GM23338 (cell line): ENCODE data around the gene SHFL. TPM values are rescaled to one million over a fixed set of nuclear protein-coding genes. Genes with fewer than 3 reads are reported as not detected.

Experiments
- ATAC-seq: fragments of 200-7000 bp; cut with Tn5 transposase; 3 replicates; pipeline ENCODE4 v1.9.1; 2020
- DNase-seq: peaks from one replicate; pipeline ENCODE4 v3.0.0-alpha.2; 2015; ENCODE audit warnings: low spot score
- H2AFZ ChIP-seq: fragments of 200-600 bp; sonication (generic); 2 replicates; pipeline ENCODE4 v1.8.0; 2016; ENCODE audit warnings: antibody characterized with exemption, mild to moderate bottlenecking, moderate library complexity
- H3F3A ChIP-seq: fragments of 200-600 bp; sonication (generic); replicated peaks from 2 replicates; pipeline ENCODE4 v1.8.0; 2017; ENCODE audit warnings: antibody characterized with exemption, mixed run types, low read depth
- H3K27ac ChIP-seq: fragments of 200-600 bp; sonication (generic); 2 replicates; pipeline ENCODE4 v1.6.1; 2016; ENCODE audit warnings: low read depth
- H3K27me3 ChIP-seq: fragments of 200-600 bp; sonication (generic); 2 replicates; pipeline ENCODE4 v1.8.0; 2016; ENCODE audit warnings: mild to moderate bottlenecking, mixed run types, moderate library complexity; ENCODE audit not compliant: insufficient read depth
- H3K36me3 ChIP-seq: fragments of 200-600 bp; sonication (generic); 2 replicates; pipeline ENCODE4 v1.8.0; 2016; ENCODE audit warnings: mild to moderate bottlenecking; ENCODE audit not compliant: insufficient read depth
- H3K4me1 ChIP-seq: fragments of 200-600 bp; sonication (generic); 2 replicates; pipeline ENCODE4 v1.8.0; 2016; ENCODE audit warnings: mild to moderate bottlenecking, moderate library complexity; ENCODE audit not compliant: insufficient read depth
- H3K4me2 ChIP-seq: fragments of 200-600 bp; sonication (generic); 2 replicates; pipeline ENCODE4 v1.7.1; 2017; ENCODE audit warnings: mixed run types
- H3K4me3 ChIP-seq: fragments of 200-600 bp; sonication (generic); 2 replicates; pipeline ENCODE4 v1.6.1; 2016; ENCODE audit warnings: mixed run types
- H3K79me2 ChIP-seq: fragments of 200-600 bp; sonication (generic); replicated peaks from 2 replicates; pipeline ENCODE4 v1.8.0; 2017; ENCODE audit warnings: mild to moderate bottlenecking; ENCODE audit not compliant: insufficient read depth
- H3K9me2 ChIP-seq: fragments of 200-600 bp; sonication (generic); 2 replicates; pipeline ENCODE4 v1.8.0; 2017; ENCODE audit not compliant: insufficient read depth
- H4K20me1 ChIP-seq: fragments of 200-600 bp; sonication (generic); replicated peaks from 2 replicates; pipeline ENCODE4 v1.8.0; 2017; ENCODE audit warnings: mild to moderate bottlenecking; ENCODE audit not compliant: insufficient read depth
- H3K27ac Mint-ChIP-seq: 2 replicates; pipeline ENCODE4 v1.8.0; 2020; ENCODE audit warnings: inconsistent platforms, mild to moderate bottlenecking, moderate library complexity, mixed read lengths
- H3K27me3 Mint-ChIP-seq: 3 replicates; pipeline ENCODE4 v1.8.0; 2022; ENCODE audit warnings: low read depth, mild to moderate bottlenecking, moderate library complexity, mixed read lengths, inconsistent platforms; ENCODE audit not compliant: insufficient read depth, poor library complexity
- H3K36me3 Mint-ChIP-seq: 3 replicates; pipeline ENCODE4 v1.8.0; 2021; ENCODE audit warnings: low read depth, mild to moderate bottlenecking, inconsistent platforms, moderate library complexity, mixed read lengths
- H3K4me1 Mint-ChIP-seq: 3 replicates; pipeline ENCODE4 v1.8.0; 2020; ENCODE audit warnings: mild to moderate bottlenecking, inconsistent platforms, mixed read lengths
- H3K4me3 Mint-ChIP-seq: 3 replicates; pipeline ENCODE4 v1.8.0; 2021; ENCODE audit warnings: moderate library complexity, mild to moderate bottlenecking, inconsistent platforms, mixed read lengths
- H3K9me3 Mint-ChIP-seq: 3 replicates; pipeline ENCODE4 v1.8.0; 2020; ENCODE audit warnings: moderate library complexity, mild to moderate bottlenecking, inconsistent platforms, mixed read lengths
- CREB1 ChIP-seq: fragments of 250-450 bp; sonication (Bioruptor Pico); IDR thresholded peaks from 2 replicates; pipeline ENCODE4 v1.5.0; 2020; ENCODE audit warnings: low read depth, mild to moderate bottlenecking, moderate library complexity
- ETS1 ChIP-seq: IDR thresholded peaks from 2 replicates; pipeline ENCODE4 v1.6.1; 2016; ENCODE audit warnings: antibody characterized with exemption
- EZH2phosphoT487 ChIP-seq: fragments of 200-600 bp; sonication (generic); IDR thresholded peaks from one replicate; pipeline ENCODE4 v1.8.1; 2018; ENCODE audit warnings: antibody characterized with exemption; ENCODE audit not compliant: unreplicated experiment
- JUNB ChIP-seq: IDR thresholded peaks from one replicate; pipeline ENCODE4 v1.6.1; 2016; ENCODE audit warnings: antibody characterized with exemption; ENCODE audit not compliant: unreplicated experiment
- NANOG ChIP-seq: IDR thresholded peaks from 2 replicates; pipeline ENCODE4 v1.6.1; 2016; ENCODE audit warnings: antibody characterized with exemption, borderline replicate concordance
- POLR2AphosphoS5 ChIP-seq: IDR thresholded peaks from 2 replicates; pipeline ENCODE4 v1.6.1; 2016; ENCODE audit warnings: antibody characterized with exemption, low read depth
- REST ChIP-seq: IDR thresholded peaks from one replicate; pipeline ENCODE4 v1.6.1; 2018; ENCODE audit warnings: antibody characterized with exemption; ENCODE audit not compliant: unreplicated experiment
- STAT1 ChIP-seq: IDR thresholded peaks from one replicate; pipeline ENCODE4 v1.6.1; 2016; ENCODE audit warnings: antibody characterized with exemption; ENCODE audit not compliant: unreplicated experiment
- ZNF331 ChIP-seq: fragments of 250-450 bp; sonication (Bioruptor Pico); IDR thresholded peaks from 2 replicates; pipeline ENCODE4 v1.5.0; 2020; ENCODE audit warnings: low read depth, mild to moderate bottlenecking, moderate library complexity
- polyA plus RNA-seq: library from polyadenylated mRNA; unstranded; fragments of >200 nt; fragmentation: Nextera tagmentation; extraction: Ambion mirVana; gene quantifications from 2 replicates; pipeline ENCODE4 v1.2.1, GENCODE V29; 2016
- total RNA-seq: library from RNA; depleted of rRNA; stranded (reverse); fragments of >200 nt; shearing (Covaris generic); gene quantifications from 2 replicates; pipeline ENCODE4 v1.2.3, GENCODE V29; 2014
- TF ChIP-seq, protein P1 (sequence below), 2 experiments: fragments of 200-600 bp in 1 of 2; sonication (generic) in 1 of 2; conservative IDR thresholded peaks; 2 replicates each; pipeline versions ENCODE4 v1.5.1 to v1.6.1; 2016 to 2017; ENCODE audit warnings: antibody characterized with exemption in 2 of 2, low read depth in 2 of 2, mild to moderate bottlenecking in 2 of 2, moderate library complexity in 1 of 2
- TF ChIP-seq, protein P2 (sequence below): fragments of 250-450 bp; sonication (Bioruptor Pico); IDR thresholded peaks from 2 replicates; pipeline ENCODE4 v1.5.0; 2020; ENCODE audit warnings: mild to moderate bottlenecking, moderate library complexity

Gene SHFL
- total and polyA plus RNA-seq, 2 experiments from 2014 or later = 31.7 to 32.1 TPM

GRCh38 chr19:10116085-10116865, 30.2 kb downstream of the SHFL start:
- Histone ChIP-seq H3K9me2 (no peaks in the 10 kb centered on the region), H3K27me3 (no peaks in the 10 kb centered on the region), H3K4me3 (no peak overlapping the region), H3K4me1 (no peaks in the 10 kb centered on the region; the same call in 1 of the 2 replicates), H3K27ac (no peak overlapping the region), H3K79me2 (peaks cover 21% of the 10 kb centered on the region), H3F3A (peaks cover 35% of the 10 kb centered on the region), H4K20me1 (peaks cover 11% of the 10 kb centered on the region; the same call in 1 of the 2 replicates), H2AFZ (no peak overlapping the region), H3K36me3 (peaks cover 14% of the 10 kb centered on the region; the same call in 1 of the 2 replicates), H3K4me2 (no peak overlapping the region)
- Mint-ChIP-seq H3K27me3 (peaks cover 40% of the 10 kb centered on the region), H3K9me3 (no peaks in the 10 kb centered on the region), H3K4me1 (peaks cover 9% of the 10 kb centered on the region), H3K4me3 (peak overlapping the region; percentile 12; the same call in 1 of the 3 replicates), H3K27ac (no peak overlapping the region), H3K36me3 (peaks cover 64% of the 10 kb centered on the region)
- ATAC-seq (no peak), DNase-seq (no peak)
- TF ChIP-seq STAT1 (no peak), EZH2phosphoT487 (no peak), POLR2AphosphoS5 (no peak), NANOG (no peak), REST (no peak), JUNB (no peak), ZNF331 (CRISPR knock-in tag) (no peak), CREB1 (CRISPR knock-in tag) (no peak), ETS1 (no peak)
- TF ChIP-seq, protein P1, sequence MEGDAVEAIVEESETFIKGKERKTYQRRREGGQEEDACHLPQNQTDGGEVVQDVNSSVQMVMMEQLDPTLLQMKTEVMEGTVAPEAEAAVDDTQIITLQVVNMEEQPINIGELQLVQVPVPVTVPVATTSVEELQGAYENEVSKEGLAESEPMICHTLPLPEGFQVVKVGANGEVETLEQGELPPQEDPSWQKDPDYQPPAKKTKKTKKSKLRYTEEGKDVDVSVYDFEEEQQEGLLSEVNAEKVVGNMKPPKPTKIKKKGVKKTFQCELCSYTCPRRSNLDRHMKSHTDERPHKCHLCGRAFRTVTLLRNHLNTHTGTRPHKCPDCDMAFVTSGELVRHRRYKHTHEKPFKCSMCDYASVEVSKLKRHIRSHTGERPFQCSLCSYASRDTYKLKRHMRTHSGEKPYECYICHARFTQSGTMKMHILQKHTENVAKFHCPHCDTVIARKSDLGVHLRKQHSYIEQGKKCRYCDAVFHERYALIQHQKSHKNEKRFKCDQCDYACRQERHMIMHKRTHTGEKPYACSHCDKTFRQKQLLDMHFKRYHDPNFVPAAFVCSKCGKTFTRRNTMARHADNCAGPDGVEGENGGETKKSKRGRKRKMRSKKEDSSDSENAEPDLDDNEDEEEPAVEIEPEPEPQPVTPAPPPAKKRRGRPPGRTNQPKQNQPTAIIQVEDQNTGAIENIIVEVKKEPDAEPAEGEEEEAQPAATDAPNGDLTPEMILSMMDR (conservative IDR thresholded peaks at IDR 0.05; ENCODE audit: low read depth in 2 of 2) = no peak
- TF ChIP-seq, protein P2, sequence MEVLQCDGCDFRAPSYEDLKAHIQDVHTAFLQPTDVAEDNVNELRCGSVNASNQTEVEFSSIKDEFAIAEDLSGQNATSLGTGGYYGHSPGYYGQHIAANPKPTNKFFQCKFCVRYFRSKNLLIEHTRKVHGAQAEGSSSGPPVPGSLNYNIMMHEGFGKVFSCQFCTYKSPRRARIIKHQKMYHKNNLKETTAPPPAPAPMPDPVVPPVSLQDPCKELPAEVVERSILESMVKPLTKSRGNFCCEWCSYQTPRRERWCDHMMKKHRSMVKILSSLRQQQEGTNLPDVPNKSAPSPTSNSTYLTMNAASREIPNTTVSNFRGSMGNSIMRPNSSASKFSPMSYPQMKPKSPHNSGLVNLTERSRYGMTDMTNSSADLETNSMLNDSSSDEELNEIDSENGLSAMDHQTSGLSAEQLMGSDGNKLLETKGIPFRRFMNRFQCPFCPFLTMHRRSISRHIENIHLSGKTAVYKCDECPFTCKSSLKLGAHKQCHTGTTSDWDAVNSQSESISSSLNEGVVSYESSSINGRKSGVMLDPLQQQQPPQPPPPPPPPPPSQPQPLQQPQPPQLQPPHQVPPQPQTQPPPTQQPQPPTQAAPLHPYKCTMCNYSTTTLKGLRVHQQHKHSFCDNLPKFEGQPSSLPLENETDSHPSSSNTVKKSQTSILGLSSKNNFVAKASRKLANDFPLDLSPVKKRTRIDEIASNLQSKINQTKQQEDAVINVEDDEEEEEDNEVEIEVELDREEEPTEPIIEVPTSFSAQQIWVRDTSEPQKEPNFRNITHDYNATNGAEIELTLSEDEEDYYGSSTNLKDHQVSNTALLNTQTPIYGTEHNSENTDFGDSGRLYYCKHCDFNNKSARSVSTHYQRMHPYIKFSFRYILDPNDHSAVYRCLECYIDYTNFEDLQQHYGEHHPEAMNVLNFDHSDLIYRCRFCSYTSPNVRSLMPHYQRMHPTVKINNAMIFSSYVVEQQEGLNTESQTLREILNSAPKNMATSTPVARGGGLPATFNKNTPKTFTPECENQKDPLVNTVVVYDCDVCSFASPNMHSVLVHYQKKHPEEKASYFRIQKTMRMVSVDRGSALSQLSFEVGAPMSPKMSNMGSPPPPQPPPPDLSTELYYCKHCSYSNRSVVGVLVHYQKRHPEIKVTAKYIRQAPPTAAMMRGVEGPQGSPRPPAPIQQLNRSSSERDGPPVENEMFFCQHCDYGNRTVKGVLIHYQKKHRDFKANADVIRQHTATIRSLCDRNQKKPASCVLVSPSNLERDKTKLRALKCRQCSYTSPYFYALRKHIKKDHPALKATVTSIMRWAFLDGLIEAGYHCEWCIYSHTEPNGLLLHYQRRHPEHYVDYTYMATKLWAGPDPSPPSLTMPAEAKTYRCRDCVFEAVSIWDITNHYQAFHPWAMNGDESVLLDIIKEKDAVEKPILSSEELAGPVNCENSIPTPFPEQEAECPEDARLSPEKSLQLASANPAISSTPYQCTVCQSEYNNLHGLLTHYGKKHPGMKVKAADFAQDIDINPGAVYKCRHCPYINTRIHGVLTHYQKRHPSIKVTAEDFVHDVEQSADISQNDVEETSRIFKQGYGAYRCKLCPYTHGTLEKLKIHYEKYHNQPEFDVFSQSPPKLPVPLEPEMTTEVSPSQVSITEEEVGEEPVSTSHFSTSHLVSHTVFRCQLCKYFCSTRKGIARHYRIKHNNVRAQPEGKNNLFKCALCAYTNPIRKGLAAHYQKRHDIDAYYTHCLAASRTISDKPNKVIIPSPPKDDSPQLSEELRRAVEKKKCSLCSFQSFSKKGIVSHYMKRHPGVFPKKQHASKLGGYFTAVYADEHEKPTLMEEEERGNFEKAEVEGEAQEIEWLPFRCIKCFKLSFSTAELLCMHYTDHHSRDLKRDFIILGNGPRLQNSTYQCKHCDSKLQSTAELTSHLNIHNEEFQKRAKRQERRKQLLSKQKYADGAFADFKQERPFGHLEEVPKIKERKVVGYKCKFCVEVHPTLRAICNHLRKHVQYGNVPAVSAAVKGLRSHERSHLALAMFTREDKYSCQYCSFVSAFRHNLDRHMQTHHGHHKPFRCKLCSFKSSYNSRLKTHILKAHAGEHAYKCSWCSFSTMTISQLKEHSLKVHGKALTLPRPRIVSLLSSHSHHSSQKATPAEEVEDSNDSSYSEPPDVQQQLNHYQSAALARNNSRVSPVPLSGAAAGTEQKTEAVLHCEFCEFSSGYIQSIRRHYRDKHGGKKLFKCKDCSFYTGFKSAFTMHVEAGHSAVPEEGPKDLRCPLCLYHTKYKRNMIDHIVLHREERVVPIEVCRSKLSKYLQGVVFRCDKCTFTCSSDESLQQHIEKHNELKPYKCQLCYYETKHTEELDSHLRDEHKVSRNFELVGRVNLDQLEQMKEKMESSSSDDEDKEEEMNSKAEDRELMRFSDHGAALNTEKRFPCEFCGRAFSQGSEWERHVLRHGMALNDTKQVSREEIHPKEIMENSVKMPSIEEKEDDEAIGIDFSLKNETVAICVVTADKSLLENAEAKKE (CRISPR knock-in tag) = no peak
